CD1c-positive myeloid dendritic cell (primary cell): ENCODE measurements around the gene SHISAL1.

Source experiments
- DNase-seq: peaks from one replicate; pipeline ENCODE4 v3.0.0-alpha.2; 2016; ENCODE audit errors: extremely low spot score

The SHISAL1 gene

GRCh38 chr22:44342347-44342956 is 29.7 kb upstream of the SHISAL1 start:
- no peak for DNase-seq

GRCh38 chr22:44341431-44342346 is 28.9 kb upstream of the SHISAL1 start:
- no peak for DNase-seq

GRCh38 chr22:44340271-44341239 is 27.8 kb upstream of the SHISAL1 start:
- no peak for DNase-seq

GRCh38 chr22:44338906-44339305 is 26.2 kb upstream of the SHISAL1 start:
- DNase-seq, result no peak

GRCh38 chr22:44338177-44338810 is 25.5 kb upstream of the SHISAL1 start:
- no peak for DNase-seq

- DNase-seq, result no peak
Observed at GRCh38 chr22:44337678-44338004, 24.9 kb upstream of the SHISAL1 start.

- no peak for DNase-seq
Observed at GRCh38 chr22:44336962-44337677, 24.4 kb upstream of the SHISAL1 start.

- DNase-seq, result no peak
Observed at GRCh38 chr22:44335903-44336803, 23.4 kb upstream of the SHISAL1 start.

GRCh38 chr22:44335066-44335839 is 22.5 kb upstream of the SHISAL1 start:
- no peak for DNase-seq

GRCh38 chr22:44333847-44334635 is 21.3 kb upstream of the SHISAL1 start:
- DNase-seq, result no peak

- DNase-seq, result no peak
Observed at GRCh38 chr22:44332946-44333345, 20.2 kb upstream of the SHISAL1 start.

- DNase-seq, result no peak
Observed at GRCh38 chr22:44331881-44332714, 19.3 kb upstream of the SHISAL1 start.

- no peak for DNase-seq
Observed at GRCh38 chr22:44330744-44331660, 18.3 kb upstream of the SHISAL1 start.

GRCh38 chr22:44330188-44330743 is 17.5 kb upstream of the SHISAL1 start:
- DNase-seq, result no peak

- DNase-seq, result no peak
Observed at GRCh38 chr22:44329179-44329796, 16.5 kb upstream of the SHISAL1 start.

- no peak for DNase-seq
Observed at GRCh38 chr22:44328762-44329161, 16.0 kb upstream of the SHISAL1 start.
